DOHH2 (cell line): ENCODE measurements around the gene PARP4.
A peak's percentile ranks its signal among the peaks of the same experiment; 100 is the strongest.

ENCODE experiments used
- H3F3A ChIP-seq: fragments of 200-600 bp; sonication (generic), shearing (Covaris generic); 2 replicates; pipeline ENCODE4 v1.6.0; 2016; ENCODE audit warnings: antibody characterized with exemption, mild to moderate bottlenecking; ENCODE audit not compliant: control insufficient read depth, insufficient read depth
- H3K27ac ChIP-seq: fragments of 200-600 bp; sonication (generic); 2 replicates; pipeline ENCODE4 v1.5.1; 2014; ENCODE audit warnings: low read depth, mild to moderate bottlenecking, low read length, moderate library complexity
- H3K27me3 ChIP-seq: fragments of 200-600 bp; sonication (generic); 2 replicates; pipeline ENCODE4 v1.6.1; 2014; ENCODE audit warnings: mild to moderate bottlenecking, low read length, mixed read lengths; ENCODE audit not compliant: control insufficient read depth
- H3K36me3 ChIP-seq: fragments of 200-600 bp; sonication (generic); 2 replicates; pipeline ENCODE4 v1.6.1; 2014; ENCODE audit warnings: mild to moderate bottlenecking, low read length, moderate library complexity, mixed read lengths; ENCODE audit not compliant: control insufficient read depth
- H3K4me1 ChIP-seq: fragments of 200-600 bp; sonication (generic); 2 replicates; pipeline ENCODE4 v1.6.1; 2014; ENCODE audit warnings: mild to moderate bottlenecking, low read length, mixed read lengths; ENCODE audit not compliant: control insufficient read depth
- H3K4me2 ChIP-seq: fragments of 200-600 bp; sonication (generic); 2 replicates; pipeline ENCODE4 v1.6.0; 2014; ENCODE audit warnings: mild to moderate bottlenecking, low read length, moderate library complexity
- H3K4me3 ChIP-seq: fragments of 200-600 bp; sonication (generic); 2 replicates; pipeline ENCODE4 v1.5.1; 2014; ENCODE audit warnings: mild to moderate bottlenecking, low read length, mixed read lengths
- H3K79me2 ChIP-seq: fragments of 200-600 bp; sonication (generic); 2 replicates; pipeline ENCODE4 v1.6.1; 2014; ENCODE audit warnings: mild to moderate bottlenecking, low read length, mixed read lengths; ENCODE audit not compliant: control insufficient read depth
- H3K9me2 ChIP-seq: fragments of 200-600 bp; sonication (generic); replicated peaks from 2 replicates; pipeline ENCODE4 v1.6.1; 2014; ENCODE audit warnings: mild to moderate bottlenecking, low read length, mixed read lengths; ENCODE audit not compliant: control insufficient read depth
- H3K9me3 ChIP-seq: fragments of 200-600 bp; sonication (generic); 2 replicates; pipeline ENCODE4 v1.6.1; 2014; ENCODE audit warnings: antibody characterized with exemption, low read length, mixed read lengths; ENCODE audit not compliant: control insufficient read depth, insufficient read depth
- H4K20me1 ChIP-seq: fragments of 200-600 bp; sonication (generic); 2 replicates; pipeline ENCODE4 v1.6.0; 2014; ENCODE audit warnings: low read depth, mild to moderate bottlenecking, antibody characterized with exemption, low read length, moderate library complexity; ENCODE audit not compliant: control insufficient read depth, insufficient read depth
- EZH2phosphoT487 ChIP-seq: fragments of 200-600 bp; sonication (generic); IDR thresholded peaks from 2 replicates; pipeline ENCODE4 v1.6.1; 2017; ENCODE audit warnings: borderline replicate concordance, mild to moderate bottlenecking, antibody characterized with exemption, low read length, moderate library complexity, mixed read lengths
- TF ChIP-seq, protein P1 (sequence below): fragments of 200-600 bp; sonication (generic); IDR thresholded peaks from one replicate; pipeline ENCODE4 v1.5.1; 2014; ENCODE audit warnings: antibody characterized with exemption, mild to moderate bottlenecking, low read depth, low read length; ENCODE audit not compliant: poor library complexity, severe bottlenecking

Gene PARP4

GRCh38 chr13:24527266-24527775, 14.7 kb upstream of the PARP4 start:
- H3K9me3 ChIP-seq, result no peaks in the 10 kb centered on the region
- peaks cover 25% of the 10 kb centered on the region for H3K27me3 ChIP-seq
- H4K20me1 ChIP-seq, result no peaks in the 10 kb centered on the region
- H3K9me2 ChIP-seq, result no peaks in the 10 kb centered on the region
- H3K79me2 ChIP-seq, result no peaks in the 10 kb centered on the region
- H3K4me3 ChIP-seq, result no peak overlapping the region
- no peaks in the 10 kb centered on the region for H3K4me1 ChIP-seq
- no peaks in the 10 kb centered on the region for H3F3A ChIP-seq
- H3K27ac ChIP-seq, result no peak overlapping the region
- no peaks in the 10 kb centered on the region for H3K36me3 ChIP-seq
- TF ChIP-seq, protein P1, sequence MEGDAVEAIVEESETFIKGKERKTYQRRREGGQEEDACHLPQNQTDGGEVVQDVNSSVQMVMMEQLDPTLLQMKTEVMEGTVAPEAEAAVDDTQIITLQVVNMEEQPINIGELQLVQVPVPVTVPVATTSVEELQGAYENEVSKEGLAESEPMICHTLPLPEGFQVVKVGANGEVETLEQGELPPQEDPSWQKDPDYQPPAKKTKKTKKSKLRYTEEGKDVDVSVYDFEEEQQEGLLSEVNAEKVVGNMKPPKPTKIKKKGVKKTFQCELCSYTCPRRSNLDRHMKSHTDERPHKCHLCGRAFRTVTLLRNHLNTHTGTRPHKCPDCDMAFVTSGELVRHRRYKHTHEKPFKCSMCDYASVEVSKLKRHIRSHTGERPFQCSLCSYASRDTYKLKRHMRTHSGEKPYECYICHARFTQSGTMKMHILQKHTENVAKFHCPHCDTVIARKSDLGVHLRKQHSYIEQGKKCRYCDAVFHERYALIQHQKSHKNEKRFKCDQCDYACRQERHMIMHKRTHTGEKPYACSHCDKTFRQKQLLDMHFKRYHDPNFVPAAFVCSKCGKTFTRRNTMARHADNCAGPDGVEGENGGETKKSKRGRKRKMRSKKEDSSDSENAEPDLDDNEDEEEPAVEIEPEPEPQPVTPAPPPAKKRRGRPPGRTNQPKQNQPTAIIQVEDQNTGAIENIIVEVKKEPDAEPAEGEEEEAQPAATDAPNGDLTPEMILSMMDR, result no peak
- TF ChIP-seq EZH2phosphoT487, result no peak
- no peak overlapping the region for H3K4me2 ChIP-seq

- H3K9me2 ChIP-seq, result no peaks in the 10 kb centered on the region
- H3K27ac ChIP-seq, result no peak overlapping the region
- no peak for TF ChIP-seq EZH2phosphoT487
- TF ChIP-seq, protein P1, result no peak
- H3K79me2 ChIP-seq, result no peaks in the 10 kb centered on the region
- H3K4me3 ChIP-seq, result no peak overlapping the region
- H3F3A ChIP-seq, result no peaks in the 10 kb centered on the region
- H3K36me3 ChIP-seq, result no peaks in the 10 kb centered on the region
- no peaks in the 10 kb centered on the region for H4K20me1 ChIP-seq
- no peaks in the 10 kb centered on the region for H3K9me3 ChIP-seq
- 0 out of 2 replicates have a peak, but pooled peaks cover 2% of the 10 kb centered on the region for H3K27me3 ChIP-seq
- H3K4me2 ChIP-seq, result no peak overlapping the region
- no peaks in the 10 kb centered on the region for H3K4me1 ChIP-seq
Observed at GRCh38 chr13:24520733-24521132, 8.2 kb upstream of the PARP4 start.

DNA sequence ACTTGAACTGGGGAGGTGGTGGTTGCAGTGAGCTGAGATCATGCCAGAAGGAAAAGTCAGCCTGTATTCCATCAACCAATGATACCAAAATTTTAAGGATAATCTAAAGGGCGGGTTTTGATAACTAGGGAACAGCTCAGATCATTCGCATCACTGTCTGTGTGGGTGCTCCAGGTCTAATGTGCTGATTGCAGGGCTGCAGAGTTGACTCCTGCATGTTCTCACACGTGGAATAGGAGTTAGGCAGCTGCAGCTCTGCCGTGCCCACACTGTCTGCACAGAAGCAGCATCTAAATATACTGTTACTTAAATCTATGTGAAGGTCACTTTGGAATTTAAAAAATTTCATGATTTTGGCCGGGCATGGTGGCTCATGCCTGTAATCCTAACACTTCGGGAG, 4.3 kb upstream of the PARP4 start:
- TF ChIP-seq, protein P1, result no peak
- TF ChIP-seq EZH2phosphoT487, result no peak
- Histone ChIP-seq H3K9me2 (no peaks in the 10 kb centered on the region), H3F3A (peaks cover 6% of the 10 kb centered on the region), H3K4me2 (no peak overlapping the region), H3K27me3 (peaks cover 7% of the 10 kb centered on the region; the same call in 1 of the 2 replicates), H3K4me1 (peaks cover 10% of the 10 kb centered on the region), H3K9me3 (no peaks in the 10 kb centered on the region), H3K4me3 (no peak overlapping the region), H3K27ac (no peak overlapping the region), H4K20me1 (no peaks in the 10 kb centered on the region), H3K36me3 (peaks cover 6% of the 10 kb centered on the region), H3K79me2 (peaks cover 6% of the 10 kb centered on the region)

DNA sequence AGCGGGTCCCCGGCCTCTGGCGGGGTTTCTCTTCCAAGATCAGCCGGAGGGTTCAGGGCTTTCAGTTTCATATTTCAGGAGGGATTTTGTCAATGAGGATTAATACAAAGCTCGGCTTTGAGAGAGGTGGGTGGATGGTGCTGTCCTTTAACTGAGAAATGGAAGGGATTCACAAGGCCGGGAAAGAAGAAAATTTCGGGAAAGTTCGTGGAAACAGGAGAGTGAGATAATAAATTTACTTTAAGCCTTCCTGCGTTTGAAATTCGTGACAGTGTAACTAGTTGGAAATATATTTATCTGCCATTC, 283 bp upstream of the PARP4 start:
- H3K4me3 ChIP-seq, result peak overlapping the region; percentile 89
- peaks cover 7% of the 10 kb centered on the region; the same call in 1 of the 2 replicates for H3K27me3 ChIP-seq
- H3K27ac ChIP-seq, result peak overlapping the region; percentile 42
- H4K20me1 ChIP-seq, result no peaks in the 10 kb centered on the region; the same call in 1 of the 2 replicates
- H3K9me2 ChIP-seq, result no peaks in the 10 kb centered on the region
- H3K9me3 ChIP-seq, result no peaks in the 10 kb centered on the region
- peaks cover 45% of the 10 kb centered on the region for H3K79me2 ChIP-seq
- peaks cover 11% of the 10 kb centered on the region for H3K36me3 ChIP-seq
- H3K4me2 ChIP-seq, result peak overlapping the region; percentile 80
- peaks cover 21% of the 10 kb centered on the region for H3K4me1 ChIP-seq
- TF ChIP-seq, protein P1, result no peak
- TF ChIP-seq EZH2phosphoT487, result no peak
- H3F3A ChIP-seq, result peaks cover 6% of the 10 kb centered on the region
